Stimulated activated CD8-positive, alpha-beta memory T cell treated with anti-CD3 and anti-CD28 coated beads, Interleukin-7, amount 100 ng/mL, for 48 hours (primary cell): ENCODE measurements around the gene PHEX.

Experiments used
- DNase-seq, 2 donors: peaks; one replicate each; pipeline ENCODE4 v3.0.0-alpha.2; 2020; ENCODE audit warnings: low read depth in 1 of 2; ENCODE audit errors: extremely low read depth in 1 of 2

PHEX gene

GRCh38 chrX:22039541-22039940 is 7.4 kb downstream of the PHEX start:
- DNase-seq: no peak

GRCh38 chrX:22040184-22040583 is 8.1 kb downstream of the PHEX start:
- no peak for DNase-seq

- no peak for DNase-seq
Measured at GRCh38 chrX:22041907-22042530, 9.9 kb downstream of the PHEX start.

GRCh38 chrX:22043872-22044271 is 11.7 kb downstream of the PHEX start:
- no peak for DNase-seq

GRCh38 chrX:22047468-22047867 is 15.3 kb downstream of the PHEX start:
- DNase-seq: no peak

- DNase-seq: no peak
Measured at GRCh38 chrX:22053481-22053880, 21.4 kb downstream of the PHEX start.

GRCh38 chrX:22056235-22056634 is 24.1 kb downstream of the PHEX start:
- DNase-seq: no peak

- DNase-seq: no peak
Measured at GRCh38 chrX:22057667-22058066, 25.5 kb downstream of the PHEX start.

GRCh38 chrX:22059775-22060174 is 27.6 kb downstream of the PHEX start:
- DNase-seq: no peak

GRCh38 chrX:22060415-22061280 is 28.5 kb downstream of the PHEX start:
- DNase-seq: no peak

GRCh38 chrX:22063284-22063683 is 31.2 kb downstream of the PHEX start:
- peak in 1 of 2 donors; percentile 45 for DNase-seq

GRCh38 chrX:22069586-22069985 is 37.5 kb downstream of the PHEX start:
- DNase-seq: no peak

- no peak for DNase-seq
Measured at GRCh38 chrX:22073928-22074327, 41.8 kb downstream of the PHEX start.

GRCh38 chrX:22078117-22078516 is 46.0 kb downstream of the PHEX start:
- no peak for DNase-seq

GRCh38 chrX:22081475-22082092 is 49.5 kb downstream of the PHEX start:
- peak in 1 of 2 donors; percentile 38 for DNase-seq

GRCh38 chrX:22086003-22086402 is 53.9 kb downstream of the PHEX start:
- no peak for DNase-seq

GRCh38 chrX:22087011-22087557 is 55.0 kb downstream of the PHEX start:
- no peak for DNase-seq

GRCh38 chrX:22088326-22088725 is 56.2 kb downstream of the PHEX start:
- no peak for DNase-seq

GRCh38 chrX:22090181-22090580 is 58.1 kb downstream of the PHEX start:
- DNase-seq: no peak

GRCh38 chrX:22093550-22093949 is 61.4 kb downstream of the PHEX start:
- no peak for DNase-seq

- DNase-seq: no peak
Measured at GRCh38 chrX:22095286-22095685, 63.2 kb downstream of the PHEX start.

GRCh38 chrX:22095856-22096255 is 63.7 kb downstream of the PHEX start:
- no peak for DNase-seq
